GM19397 (cell line): ENCODE measurements around the gene SPEM3.
"Not testable (repeated sequence)": the region's sequence is repeated elsewhere in the genome, so short reads cannot be mapped to it uniquely, and the experiment has no call there.

ENCODE experiments used
- ATAC-seq: cut with Tn5 transposase; IDR thresholded peaks from one replicate; pipeline ENCODE4 v1.9.1; 2021; ENCODE audit warnings: mild to moderate bottlenecking, moderate library complexity; ENCODE audit not compliant: unreplicated experiment

Gene SPEM3

DNA sequence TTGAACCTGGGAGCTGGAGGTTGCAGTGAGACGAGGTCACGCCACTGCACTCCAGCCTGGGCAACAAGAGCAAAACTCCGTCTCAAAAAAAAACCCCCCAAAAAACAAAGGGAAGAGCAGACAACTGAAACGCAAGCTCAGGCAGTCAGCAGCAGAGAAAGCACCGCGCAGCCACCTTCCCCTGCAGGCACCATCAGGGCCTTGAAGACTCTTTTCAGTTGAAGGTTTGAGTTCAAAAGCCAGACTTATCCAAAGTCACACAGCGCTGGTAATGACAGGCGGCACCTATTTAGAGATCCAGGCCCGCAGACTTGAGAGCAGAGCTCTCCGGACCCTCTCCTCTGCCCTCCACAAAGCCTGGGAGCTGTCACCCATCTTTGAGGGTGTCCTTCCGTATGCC lies 39.6 kb downstream of the SPEM3 start:
- ATAC-seq, result no peak

DNA sequence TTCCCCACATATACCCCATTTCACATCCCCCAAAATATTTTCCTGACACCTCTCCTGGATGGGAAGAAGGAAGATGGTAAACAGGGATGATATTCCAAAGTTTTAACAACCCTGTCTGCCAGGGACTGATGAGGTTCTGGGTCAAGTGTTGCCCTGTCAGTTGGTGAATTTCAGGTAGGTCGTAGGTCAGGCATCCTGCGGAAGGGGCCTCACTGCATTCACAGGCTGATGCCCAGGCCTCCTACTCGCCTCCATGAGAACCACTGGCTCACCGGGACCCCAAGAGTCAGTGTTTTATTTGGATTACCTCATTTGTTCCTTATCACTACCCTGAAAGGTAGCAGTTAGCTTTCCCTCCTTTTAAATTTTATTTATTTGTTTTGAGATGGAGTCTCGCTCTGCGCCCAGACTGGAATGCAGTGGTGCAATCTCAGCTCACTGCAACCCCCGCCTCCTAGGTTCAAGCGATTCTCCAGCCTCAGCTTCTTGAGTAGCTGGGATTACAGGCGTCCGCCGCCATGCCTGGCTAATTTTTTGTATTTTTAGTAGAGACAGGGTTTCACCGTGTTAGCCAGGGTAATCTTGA lies 40.2 kb downstream of the SPEM3 start:
- ATAC-seq, result no peak

DNA sequence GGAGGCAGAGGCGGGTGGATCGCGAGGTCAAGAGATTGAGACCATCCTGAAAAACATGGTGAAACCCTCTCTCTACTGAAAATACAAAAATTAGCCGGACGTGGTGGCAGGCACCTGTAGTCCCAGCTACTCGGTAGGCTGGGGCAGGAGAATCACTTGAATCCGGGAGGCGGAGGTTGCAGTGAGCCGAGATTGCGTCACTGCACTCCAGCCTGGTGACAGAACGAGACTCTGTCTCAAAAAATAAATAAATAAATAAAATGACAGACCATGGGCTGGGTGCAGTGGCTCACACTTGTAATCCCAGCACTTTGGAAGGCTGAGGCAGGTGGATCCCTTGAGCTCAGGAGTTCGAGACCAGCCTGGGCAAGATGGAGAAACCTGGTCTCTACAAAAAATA lies 41.2 kb downstream of the SPEM3 start:
- not testable (repeated sequence) for ATAC-seq

DNA sequence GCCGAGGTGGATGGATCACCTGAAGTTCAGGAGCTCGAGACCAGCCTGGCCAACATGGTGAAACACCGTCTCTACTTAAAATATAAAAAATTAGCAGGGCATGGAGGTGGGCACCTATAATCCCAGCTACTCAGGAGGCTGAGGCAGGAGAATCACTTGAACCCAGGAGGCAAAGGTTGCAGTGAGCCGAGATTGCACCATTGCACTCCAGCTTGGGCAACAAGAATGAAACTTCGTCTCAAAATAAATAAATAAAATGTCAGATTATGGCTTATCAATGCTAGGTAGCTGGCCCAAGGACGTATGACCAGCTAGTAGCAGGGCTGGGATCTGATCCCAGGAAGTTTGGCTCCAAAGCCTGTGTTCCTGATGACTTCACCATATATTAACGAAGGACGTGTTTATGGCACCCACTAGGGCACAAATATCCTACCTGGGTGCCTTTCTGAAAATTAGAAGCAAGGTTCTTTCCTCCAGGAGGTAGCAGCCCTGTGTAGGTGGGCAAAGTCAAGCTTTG lies 41.9 kb downstream of the SPEM3 start:
- ATAC-seq, result not testable (repeated sequence)

DNA sequence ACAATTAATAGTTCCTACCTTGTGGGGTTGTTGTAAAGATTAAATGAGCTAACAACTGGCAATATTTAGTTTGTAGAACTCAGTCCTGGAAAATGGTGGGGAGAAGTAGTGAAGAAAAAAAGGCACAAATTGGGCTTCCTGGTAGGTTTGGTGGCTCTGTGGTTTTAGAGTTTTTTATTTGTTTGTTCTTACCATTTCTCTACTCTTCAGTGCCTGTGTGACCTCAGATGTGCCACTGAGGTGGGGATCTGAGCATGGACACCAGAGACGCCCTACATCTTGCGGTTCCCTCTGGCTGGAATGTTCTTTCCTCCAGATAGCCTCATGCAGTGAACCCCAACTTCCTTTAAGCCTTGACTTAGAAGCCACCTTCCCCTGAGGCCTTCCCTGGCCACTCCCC lies 43.1 kb downstream of the SPEM3 start:
- no peak for ATAC-seq

DNA sequence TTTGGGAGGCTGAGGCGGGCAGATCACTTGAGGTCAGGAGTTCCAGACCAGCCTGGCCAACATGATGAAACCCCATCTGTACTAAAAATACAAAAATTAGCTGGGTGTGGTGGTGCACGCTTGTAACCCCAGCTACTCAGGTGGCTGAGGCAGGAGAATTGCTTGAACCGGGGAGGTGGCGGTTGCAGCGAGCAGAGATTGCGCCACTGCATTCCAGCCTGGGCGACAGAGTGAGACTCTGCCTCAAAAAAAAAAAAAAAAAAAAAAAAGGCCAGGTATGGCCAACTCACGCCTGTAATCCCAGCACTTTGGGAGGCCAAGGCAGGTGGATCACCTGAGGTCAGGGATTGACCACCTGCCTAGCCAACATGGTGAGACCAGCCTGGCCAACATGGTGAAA lies 46.1 kb downstream of the SPEM3 start:
- not testable (repeated sequence) for ATAC-seq

DNA sequence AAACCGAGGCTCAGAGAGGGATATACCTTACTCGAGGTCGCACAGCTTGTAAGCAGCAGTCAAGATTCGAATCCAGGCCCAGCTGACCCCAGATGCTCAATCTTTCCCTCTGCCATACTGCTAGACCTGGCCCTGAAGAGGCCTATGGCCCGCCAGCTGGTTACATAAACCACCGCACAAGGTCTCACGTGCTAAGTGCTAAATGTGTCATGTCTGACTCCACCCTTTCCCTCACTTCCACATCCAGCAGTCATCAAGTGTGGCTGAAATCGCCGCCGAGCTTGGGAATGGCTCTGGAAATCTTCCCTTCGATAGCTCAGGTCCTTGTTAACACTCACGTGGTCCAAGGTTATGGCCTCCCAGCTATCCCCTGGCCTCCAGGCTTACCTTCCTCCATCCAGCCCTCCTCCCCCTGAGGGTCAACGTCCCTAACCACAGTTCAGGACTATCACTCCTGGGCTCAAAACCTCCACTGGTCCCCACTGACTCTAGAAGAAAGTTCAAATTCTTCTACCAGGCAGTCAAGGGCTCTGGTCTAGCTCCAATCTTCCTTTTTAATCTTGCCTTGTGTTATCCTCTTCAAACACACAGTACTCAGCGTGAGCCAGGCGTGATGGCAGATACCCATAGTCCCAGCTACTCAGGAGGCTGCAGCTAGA lies 47.2 kb downstream of the SPEM3 start:
- no peak for ATAC-seq

DNA sequence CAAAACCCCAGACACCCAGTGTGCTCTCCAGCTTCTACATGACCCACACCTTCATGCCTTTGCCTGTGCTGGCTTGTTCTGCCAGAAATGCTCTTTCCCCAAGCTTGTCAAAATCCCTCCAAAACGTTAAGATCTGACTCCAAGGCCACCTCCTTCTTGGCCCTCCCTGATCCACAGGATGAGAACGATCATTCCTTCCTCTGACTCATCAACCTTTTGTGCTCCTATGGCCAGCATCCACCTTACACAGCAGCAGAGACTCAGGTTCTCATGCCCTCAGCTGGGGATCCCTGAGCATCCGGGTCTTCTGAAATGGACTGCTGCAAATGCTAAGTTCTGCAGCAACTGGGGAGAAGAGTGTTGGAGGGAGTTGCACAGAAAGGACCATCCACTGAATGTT lies 47.8 kb downstream of the SPEM3 start:
- no peak for ATAC-seq

DNA sequence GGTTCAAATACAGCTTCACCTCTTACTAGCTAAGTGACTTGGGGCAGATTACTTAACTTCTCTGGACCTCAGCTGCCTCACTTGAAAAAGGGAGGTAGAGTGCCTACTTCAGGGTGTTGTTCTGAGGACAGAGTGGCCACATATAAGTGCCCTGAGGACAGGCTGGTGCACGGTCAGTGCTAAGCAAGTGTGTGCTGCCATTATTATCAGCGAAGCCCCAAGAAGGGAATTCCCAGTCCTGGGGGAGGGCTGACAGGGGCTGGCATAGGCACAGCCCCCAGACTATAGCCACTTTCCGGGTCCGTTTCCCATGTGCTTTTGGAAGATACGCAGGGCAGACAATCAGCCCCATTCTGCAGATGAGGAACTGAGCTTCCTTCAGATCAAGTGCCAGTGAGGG lies 48.3 kb downstream of the SPEM3 start:
- no peak for ATAC-seq

DNA sequence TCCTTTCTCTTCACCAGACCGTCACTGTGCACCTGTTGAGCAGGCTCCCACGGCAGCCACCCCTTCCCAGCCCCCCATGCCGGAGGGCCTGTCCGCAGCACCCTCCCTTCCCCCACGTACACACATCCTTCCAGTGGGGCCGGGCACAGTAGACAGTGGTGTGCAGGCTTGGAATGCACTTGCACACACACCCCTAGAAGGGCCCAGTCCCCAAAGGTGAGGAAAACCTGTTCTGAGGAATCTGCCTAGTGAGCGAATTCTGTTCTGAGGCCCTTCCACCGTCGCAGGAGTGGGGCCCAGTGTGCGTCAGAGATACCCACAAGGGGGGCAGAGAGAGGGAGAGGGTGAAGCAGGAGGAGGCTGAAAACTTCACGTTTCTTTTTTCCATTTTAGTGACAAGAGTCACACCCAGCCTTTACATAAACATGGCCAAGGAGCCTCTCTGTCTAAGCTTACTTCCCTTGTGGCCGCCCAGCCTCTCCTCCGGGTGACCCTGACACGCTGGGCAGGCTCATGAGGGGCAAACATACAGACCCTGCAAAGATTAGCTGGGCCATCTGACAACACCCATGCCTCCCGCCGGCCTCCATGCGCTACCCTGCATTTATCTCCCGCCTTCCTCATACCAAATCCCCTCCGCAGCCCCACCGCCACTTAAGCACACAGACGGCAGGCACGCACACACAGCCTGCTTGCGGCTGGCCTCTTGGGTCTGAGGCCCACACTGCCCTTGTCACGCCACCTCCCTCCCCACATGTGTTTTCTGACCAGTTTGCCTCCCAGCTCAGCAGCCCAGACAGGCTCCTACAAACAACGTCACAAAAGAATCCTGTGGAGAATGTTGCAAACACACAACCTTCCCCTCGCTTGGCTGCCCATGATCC lies 49.0 kb downstream of the SPEM3 start:
- ATAC-seq, result no peak

DNA sequence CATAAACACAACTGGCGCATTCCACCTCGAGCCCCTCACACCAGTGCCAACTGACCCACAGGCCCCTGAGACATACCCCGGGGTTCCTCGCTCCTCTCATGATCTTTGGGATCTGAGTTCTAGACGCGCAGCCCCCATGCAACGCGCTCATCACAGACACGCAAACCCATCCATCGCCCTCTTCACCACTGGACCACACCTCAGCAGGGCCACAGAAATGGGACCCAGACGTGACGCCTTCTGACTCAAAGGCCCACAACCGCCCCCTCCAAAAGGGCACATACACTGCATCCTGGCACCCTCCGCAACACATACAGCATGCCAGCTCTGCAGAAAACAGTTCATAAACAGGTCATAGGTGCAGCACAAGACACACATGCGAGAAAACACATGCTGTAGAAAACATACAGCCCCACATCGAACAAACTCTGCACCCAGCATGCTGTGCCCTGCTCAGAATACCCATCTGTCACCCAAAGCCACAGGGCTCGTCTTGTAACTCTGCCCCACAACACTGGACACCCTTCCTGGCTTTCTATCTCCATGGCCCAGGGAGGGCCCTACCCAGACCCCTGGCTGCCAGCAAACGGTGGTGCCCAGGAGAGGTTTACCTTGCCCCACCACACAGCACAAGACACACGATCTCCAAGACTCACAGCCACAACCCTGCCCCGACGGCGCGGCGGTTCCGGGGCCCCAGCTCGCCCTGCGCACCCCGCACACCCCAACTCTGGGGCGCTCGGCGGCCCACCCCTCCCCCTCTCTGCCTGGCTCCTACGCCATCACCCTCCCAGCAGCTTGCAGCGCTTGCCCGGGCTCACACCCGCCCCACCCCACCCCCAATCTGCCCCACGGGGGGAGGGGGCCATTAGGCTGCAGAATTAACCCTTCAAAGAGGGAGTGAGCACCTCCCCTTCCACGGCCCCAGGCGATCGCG lies 49.9 kb downstream of the SPEM3 start:
- ATAC-seq, result no peak

DNA sequence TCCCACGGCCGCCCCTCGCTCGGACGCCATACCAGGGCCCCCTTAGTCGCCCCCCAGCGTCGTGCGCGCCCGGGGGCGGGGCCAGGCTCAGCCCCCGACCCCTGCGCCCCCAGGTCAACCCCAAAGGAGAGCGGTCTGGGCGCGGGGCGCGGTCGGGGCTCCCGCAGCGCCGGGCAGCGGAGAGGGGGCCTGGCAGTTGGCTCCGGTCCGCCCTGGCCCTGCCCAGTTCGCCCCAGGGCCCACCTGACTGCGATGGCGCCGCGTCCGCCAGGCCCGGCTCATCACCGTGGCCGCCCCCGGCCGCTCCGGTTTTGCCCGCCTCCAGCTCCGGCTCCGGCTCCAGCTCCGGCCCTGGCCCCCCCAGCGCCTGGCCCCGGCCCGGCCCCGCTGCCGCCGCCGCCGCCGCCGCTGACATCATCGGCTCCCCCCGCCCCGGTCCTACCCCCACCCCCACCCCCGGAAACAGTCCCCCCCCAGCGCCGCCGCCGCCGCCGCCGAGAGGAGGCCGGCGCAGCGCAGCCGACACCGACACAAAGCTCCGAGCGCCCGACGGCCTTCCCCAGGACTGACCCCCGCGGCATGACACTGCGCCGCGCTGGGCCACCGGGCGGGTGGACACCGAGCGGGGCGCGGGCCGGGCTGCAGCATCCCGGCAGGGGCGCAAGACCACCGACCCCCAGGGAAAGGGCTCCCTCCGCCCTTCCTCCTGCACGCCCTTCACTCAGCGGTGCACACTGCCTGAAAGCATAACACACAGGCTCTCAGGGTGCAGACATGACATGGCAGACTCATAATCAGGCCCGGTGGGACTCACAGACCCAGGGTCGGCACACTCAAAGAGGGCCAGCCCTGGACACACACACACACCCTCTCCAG lies 50.8 kb downstream of the SPEM3 start, which contains the start of gene ZBTB4:
ZBTB4 (minus strand) TSS at position 419 of the 876 bp plus-strand sequence. CDS start 12,830 bp downstream, outside the sequence.
- no peak for ATAC-seq

DNA sequence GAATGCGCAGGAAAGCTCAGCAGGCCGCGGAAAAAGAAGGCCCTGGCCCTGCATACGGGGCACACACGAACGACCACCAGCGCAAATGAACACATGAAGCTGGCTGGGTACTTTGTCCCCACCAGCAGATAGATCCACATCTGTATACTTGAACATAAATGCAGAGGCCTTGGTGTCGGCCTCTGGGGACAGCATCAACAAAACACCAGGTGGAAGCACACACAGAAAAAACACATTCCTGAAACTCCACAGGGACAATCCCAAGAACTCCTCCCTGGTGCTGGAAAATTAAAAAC lies 51.4 kb downstream of the SPEM3 start:
- no peak for ATAC-seq

DNA sequence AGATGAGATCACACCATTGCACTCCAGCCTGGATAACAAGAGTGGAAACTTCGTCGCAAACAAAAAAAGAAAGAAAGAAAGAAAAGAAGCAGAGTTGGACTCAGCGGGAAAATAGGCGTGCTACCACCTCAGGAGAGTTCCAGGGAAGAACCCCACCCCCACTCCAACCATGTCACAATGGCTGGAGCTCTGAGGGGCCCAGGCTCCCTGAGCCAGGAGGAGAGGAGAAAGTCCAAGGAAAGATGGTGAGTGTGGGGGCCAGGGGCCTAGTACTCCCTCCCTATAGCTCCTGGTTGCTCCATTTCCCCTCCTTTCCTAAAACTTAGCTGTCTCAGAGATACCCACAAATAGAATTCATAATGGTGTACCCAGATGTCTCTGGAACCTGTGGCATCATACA lies 52.6 kb downstream of the SPEM3 start, which contains the start of gene SLC35G6:
SLC35G6 (plus strand) TSS at position 172 of the 400 bp plus-strand sequence; CDS start at position 243, 71 bp downstream.
- ATAC-seq, result not testable (repeated sequence)

DNA sequence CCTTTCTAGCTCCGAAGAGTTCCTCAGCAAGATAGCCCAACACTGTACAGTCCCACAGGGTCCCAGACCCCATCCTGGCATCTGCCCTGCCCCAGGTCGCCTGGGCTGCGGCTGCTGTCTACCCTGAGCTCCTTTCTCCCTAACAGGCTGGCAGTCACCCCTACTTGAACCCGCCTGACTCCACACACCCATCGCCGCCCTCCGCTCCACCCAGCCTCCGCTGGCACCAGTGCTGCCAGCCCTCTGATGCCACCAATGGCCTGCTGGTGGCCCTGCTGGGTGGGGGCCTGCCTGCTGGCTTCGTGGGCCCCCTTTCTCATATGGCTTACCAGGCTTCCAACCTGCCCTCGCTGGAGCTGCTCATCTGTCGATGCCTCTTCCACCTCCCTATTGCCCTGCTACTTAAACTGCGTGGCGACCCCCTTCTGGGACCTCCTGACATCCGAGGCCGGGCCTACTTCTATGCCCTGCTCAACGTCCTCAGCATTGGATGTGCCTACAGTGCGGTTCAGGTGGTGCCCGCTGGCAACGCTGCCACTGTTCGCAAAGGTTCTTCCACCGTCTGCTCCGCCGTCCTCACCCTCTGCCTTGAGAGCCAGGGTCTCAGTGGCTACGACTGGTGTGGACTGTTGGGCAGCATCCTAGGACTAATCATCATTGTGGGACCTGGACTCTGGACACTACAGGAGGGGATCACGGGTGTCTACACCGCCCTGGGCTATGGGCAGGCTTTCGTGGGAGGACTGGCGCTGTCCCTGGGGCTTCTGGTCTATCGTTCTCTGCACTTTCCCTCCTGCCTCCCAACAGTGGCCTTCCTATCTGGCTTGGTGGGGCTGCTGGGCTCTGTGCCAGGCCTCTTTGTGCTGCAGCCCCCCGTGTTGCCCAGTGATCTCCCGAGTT lies 53.4 kb downstream of the SPEM3 start:
- not testable (repeated sequence) for ATAC-seq
